OCI-M2 (cell line): ENCODE data around the gene CDK5RAP2.
"Not testable (repeated sequence)": the region's sequence is repeated elsewhere in the genome, so short reads cannot be mapped to it uniquely, and the experiment has no call there.

Source experiments
- DNase-seq: peaks from one replicate; lab custom pipeline; 2025; ENCODE audit not compliant: unreplicated experiment; lab: John Stamatoyannopoulos, UW

CDK5RAP2 gene

GRCh38 chr9:120580051-120580896, at the start of gene CDK5RAP2:
Gene CDK5RAP2, minus strand, starts transcription at chr9:120580167. Its CDS starts 189 bp downstream, at chr9:120579978.
- DNase-seq = peak; percentile 58

GRCh38 chr9:120628925-120629497, 49.0 kb upstream of the CDK5RAP2 start:
- DNase-seq = not testable (repeated sequence)

GRCh38 chr9:120628207-120628924, 48.4 kb upstream of the CDK5RAP2 start:
- no peak for DNase-seq

GRCh38 chr9:120627073-120627472, 47.1 kb upstream of the CDK5RAP2 start:
- DNase-seq = no peak

GRCh38 chr9:120626512-120626911, 46.5 kb upstream of the CDK5RAP2 start:
- DNase-seq = no peak

GRCh38 chr9:120625222-120625621, 45.3 kb upstream of the CDK5RAP2 start:
- DNase-seq = no peak

- no peak for DNase-seq
Observed at GRCh38 chr9:120622790-120623189, 42.8 kb upstream of the CDK5RAP2 start.

GRCh38 chr9:120621941-120622340, 42.0 kb upstream of the CDK5RAP2 start:
- no peak for DNase-seq

GRCh38 chr9:120619751-120620655, 40.0 kb upstream of the CDK5RAP2 start:
- no peak for DNase-seq

GRCh38 chr9:120616966-120617935, 37.3 kb upstream of the CDK5RAP2 start:
- no peak for DNase-seq

- no peak for DNase-seq
Observed at GRCh38 chr9:120612218-120612617, 32.3 kb upstream of the CDK5RAP2 start.

GRCh38 chr9:120611690-120612068, 31.7 kb upstream of the CDK5RAP2 start:
- no peak for DNase-seq

GRCh38 chr9:120610975-120611689, 31.2 kb upstream of the CDK5RAP2 start:
- DNase-seq = no peak

GRCh38 chr9:120609636-120610035, 29.7 kb upstream of the CDK5RAP2 start:
- no peak for DNase-seq

- no peak for DNase-seq
Observed at GRCh38 chr9:120608421-120608820, 28.5 kb upstream of the CDK5RAP2 start.

GRCh38 chr9:120603591-120603990, 23.6 kb upstream of the CDK5RAP2 start:
- no peak for DNase-seq

- DNase-seq = no peak
Observed at GRCh38 chr9:120603010-120603409, 23.0 kb upstream of the CDK5RAP2 start.

GRCh38 chr9:120593955-120594277, 13.9 kb upstream of the CDK5RAP2 start:
- no peak for DNase-seq

GRCh38 chr9:120593250-120593954, 13.4 kb upstream of the CDK5RAP2 start:
- DNase-seq = no peak
